Measurements from ENCODE around the gene SLTM.
"Not testable (repeated sequence)": the region's sequence is repeated elsewhere in the genome, so short reads cannot be mapped to it uniquely, and the experiment has no call there.

The SLTM gene

DNA sequence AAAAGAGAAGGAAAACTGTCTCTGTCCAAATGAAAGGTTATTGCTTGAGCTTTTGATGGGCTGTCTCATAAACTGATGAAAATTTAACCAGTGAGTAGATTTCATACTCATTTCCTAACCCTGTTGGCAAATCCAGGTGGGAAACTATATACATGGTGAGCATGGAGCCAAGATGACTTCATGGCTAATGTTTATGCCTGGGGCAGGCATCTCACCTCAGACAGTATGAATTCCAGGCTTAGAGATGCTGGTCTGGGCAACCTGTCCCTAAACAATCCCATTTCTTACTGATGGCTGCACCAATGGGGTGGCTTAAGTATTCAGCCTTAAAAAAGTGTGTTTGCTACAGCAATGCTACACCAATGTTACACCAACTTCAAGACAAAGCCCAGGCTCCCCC is 58.1 kb downstream of the SLTM start:
- no peak for DNase-seq

DNA sequence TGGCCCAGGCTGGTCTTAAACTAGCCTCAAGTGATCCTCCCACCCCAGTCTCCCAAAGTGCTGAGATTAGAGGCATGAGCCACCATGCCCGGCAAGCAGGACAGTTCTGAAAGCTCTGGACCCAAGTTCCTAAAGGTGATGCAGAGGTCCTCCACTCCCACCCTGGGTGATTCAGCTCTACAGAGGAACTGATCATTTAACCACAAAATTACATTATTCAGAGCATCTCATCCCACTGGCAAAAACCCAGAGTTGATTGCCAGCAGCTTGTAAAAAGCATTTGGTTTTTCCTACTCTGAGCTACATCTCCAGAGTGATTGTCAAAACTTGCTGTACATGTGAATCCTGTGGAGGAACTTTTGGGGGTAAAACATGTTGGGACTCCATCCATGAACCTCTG is 60.2 kb downstream of the SLTM start:
- DNase-seq: no peak

DNA sequence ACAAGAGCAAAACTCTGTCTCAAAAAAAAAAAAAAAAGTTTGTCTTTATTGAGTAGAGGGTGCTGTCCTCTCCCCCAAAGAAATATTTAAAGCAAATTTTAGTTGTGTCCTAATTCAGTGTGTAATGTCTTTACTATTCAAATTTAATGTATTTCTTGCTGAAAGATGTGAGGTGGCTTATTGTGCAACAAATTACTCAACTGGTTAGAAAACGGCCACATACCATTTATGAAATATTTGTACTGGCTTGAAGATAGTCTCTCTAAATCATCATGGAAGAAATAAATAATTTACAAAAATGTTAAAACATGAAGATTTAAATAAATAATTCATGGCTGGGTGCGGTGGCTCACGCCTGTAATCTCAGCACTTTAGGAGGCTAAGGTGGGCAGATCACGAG is 63.0 kb downstream of the SLTM start:
- DNase-seq: no peak

DNA sequence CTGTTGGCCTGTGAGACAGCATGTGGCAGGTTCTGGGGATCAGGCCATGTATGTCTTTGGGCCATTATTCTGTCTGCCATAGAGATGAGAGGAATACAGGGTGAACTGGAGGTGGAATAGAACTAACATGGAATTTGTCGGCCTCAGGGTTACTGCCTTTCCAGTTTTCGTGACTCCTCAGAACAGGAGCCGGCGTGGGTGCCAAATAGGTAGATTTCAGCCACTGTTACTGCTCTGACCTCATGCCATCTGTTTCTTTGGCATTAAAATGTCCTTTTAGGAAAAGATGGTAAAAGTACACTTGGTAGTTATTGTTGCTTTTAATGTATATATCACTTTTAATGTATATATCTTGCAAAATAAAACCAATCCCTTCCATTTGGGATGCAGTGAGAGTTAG is 65.6 kb downstream of the SLTM start:
- no peak for DNase-seq

DNA sequence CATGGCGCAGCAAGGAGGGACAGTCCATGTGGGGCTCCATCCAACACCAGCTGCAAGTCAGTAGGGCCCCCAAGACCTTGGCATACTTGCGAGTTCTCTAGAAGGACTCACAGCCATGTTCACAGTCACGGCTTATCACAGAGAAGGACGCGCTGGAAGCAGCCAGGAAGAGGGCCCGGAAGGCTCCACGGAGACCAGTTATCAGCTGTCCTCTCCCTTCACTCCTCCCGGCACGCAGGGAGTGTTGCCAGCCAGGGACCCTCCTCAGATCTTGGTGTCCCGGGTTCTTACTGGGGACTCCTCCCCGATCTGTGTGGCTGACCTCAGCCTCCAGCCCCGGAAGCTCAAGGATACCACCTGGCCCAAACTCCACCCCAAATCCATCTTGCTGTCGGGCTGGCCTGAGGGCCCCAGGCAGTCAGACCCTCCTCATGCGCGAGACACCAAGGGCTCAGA is 68.0 kb downstream of the SLTM start:
- DNase-seq: no peak

DNA sequence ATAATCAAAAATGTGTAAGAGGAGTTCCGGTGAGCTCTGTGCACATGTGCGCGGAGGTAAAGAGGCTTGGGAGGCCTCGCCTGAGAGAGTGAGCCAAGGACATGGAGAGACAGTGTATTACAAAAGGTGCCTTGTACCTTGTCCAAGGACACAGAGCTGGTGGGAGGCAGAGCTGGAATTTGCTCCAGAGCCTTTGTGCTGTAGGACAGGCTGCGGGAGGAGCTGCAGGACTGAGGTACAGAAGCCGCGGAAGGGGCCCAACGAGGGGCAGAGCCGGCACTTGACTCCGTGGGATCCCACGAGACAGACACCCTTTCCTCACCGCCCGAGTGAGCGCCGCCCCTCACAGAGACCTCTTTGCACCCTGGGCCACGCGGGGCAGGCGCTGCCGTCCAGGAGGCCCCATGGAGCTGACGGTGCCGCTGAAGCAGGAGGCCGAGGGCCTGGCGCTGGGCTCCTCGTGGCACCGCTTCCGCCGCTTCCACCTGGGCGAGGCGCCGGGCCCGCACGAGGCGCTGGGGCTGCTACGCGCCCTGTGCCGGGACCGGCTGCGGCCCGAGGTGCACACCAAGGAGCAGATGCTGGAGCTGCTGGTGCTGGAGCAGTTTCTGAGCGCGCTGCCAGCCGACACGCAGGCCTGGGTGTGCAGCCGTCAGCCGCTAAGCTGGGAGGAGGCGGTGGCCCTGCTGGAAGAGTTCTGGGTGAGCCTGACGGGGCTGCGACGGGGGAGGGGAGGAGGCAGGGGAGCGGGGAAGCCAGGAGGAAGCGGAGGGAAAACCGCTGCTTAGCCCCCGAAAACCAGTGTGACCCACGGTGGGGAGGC is 68.7 kb downstream of the SLTM start:
- DNase-seq: peak; percentile 9

DNA sequence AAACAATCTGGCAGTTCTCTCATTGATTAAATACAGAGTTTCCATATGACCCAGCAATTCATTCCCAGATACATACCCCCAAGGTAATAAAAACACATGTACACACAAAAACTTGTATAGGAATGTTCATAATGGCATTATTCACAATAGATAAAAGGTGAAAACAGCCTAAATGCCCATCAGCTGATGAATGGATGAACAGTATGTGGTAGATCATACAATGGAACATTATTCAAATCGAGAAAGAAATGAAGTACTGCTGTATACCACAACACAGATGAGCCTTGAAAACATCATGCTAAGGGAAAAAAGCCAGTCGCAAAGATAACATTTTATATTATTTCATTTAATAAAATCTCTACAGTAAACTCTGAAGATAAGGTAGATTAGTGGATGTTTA is 71.2 kb downstream of the SLTM start:
- no peak for DNase-seq

DNA sequence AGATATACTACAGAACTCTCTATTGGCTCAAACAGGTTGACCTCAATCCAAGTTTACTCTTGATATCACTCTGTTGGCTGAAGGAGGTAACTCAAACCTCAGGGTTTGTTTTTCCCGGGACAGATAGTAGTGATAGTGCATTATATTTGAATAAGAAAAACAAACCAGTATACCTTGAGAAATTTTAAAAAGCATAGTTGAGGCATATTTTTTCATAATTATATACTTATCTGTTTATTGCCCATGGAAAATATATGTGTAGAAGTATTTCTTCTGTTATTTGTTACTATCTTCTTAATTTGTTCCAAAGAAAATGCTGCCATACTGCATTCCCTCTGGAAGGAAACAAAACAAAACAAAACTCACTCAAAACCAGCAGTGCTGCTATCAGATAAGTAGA is 76.9 kb downstream of the SLTM start:
- not testable (repeated sequence) for DNase-seq

DNA sequence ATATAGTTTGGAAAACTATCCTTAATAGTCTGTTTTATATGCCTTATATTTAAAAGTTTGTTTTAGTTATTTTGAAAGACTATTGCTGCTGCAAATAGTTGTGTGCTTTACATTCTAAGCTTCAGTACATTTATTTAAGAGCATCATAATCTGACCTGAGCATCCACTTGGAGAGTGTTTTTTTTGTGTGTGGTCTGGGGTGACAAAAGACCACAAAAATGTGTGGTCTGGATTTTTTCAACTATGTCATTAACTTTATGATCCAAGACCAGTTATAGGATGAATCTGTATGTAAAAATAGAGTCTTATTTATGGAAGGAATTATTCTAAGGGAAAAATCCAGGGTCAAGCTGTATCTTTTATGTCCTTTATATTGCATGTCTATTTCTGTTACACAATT is 77.4 kb downstream of the SLTM start:
- DNase-seq: no peak

DNA sequence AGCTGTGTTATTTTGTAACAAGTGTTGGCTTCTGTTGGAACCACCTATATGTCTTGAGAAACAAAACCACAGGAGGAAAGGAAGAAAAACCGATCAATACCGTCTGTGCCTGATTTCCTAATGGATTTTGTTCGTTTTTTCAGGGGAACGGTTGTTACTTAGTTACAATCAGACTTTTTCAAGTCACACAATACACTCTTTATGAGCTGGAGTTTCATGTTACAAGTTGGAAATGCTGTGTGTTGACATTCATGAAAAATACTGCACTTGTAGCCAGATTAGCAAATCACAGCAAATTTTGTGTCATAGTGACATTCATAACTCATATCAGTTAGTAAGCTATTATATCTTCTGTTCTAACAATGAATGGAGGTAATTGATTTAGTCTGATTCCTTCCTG is 78.9 kb downstream of the SLTM start:
- DNase-seq: no peak

DNA sequence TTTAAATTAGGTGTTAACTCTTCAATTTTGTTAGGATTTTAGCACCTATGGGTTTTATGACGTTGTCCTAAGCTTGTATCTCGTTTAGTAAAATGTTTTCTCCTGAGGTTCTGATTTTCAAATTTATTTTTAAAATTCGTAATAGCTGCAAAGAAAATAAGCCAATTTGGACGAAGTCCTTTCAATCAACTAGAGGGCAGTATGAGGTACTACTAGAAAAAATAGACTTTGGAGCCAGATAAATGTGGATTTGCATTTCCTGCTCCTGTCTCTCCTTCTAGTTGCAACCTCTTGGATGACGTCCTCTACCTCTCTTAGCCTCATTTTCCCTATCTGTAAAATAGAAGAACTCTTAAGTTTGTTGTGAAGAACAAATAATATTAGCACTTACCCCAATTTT is 81.1 kb downstream of the SLTM start:
- no peak for DNase-seq

DNA sequence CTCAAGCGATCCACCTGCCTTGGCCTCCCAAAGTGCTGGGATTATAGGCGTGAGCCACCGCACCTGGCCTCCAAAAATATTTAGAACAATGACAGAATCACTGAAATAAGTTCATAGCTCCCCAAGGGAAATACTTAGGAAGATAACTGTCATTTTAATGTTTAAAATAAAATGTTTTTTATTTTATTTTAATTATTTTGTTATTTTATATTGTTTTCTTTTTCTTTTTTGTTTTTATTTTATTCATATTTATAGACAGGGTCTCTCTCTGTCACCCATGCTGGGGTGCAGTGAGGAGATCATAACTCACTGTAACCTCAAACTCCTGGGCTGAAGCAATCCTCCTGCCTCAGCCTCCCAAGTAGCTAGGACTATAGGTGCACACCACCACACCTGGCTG is 82.3 kb downstream of the SLTM start:
- DNase-seq: not testable (repeated sequence)

DNA sequence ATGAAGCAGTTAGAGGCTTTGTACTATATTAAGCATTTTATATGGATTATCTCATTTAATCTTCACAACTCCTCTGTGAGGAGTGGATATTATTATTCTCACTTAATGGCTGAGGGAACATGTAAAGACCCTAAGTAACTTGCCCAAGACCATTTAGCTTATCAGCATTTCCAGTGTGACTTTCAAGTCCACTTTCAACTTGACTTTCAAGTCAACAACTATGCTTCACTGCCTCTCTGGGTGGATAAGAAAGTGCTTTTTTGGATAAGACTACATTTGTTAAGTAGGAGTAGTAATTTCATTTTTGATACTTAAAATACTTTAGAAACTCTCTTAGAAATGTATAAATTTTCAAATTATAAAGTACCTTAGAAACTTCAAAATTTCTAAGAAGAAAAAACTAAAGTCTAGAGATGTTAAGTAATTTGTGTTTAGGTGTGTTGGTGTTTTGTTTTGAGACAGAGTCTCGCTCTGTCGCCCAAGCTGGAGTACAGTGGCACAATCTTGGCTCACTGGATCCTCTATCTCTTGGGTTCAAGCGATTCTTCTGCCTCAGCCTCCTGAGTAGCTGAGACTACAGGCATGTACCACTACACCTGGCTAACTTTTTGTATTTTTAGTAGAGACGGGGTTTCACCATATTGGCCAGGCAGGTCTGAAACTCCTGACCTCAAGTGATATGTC is 90.6 kb downstream of the SLTM start:
- DNase-seq: no peak

DNA sequence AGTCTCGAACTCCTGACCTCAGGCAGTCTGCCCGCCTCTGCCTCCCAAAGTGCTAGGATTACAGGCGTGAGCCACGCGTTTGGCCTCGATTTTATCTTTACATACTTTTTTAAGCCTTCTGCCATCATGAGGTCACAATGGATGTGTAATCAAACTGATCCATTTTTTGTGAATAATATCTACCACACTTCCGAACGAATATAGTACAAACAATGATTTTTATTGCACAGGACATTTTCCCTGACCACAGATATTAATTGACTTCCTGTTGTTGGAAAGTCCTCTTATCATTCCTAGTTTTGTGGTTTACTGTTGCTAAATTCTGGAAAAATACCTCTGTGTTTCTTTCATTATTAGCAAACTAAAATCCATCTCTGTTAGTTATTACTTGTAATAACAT is 93.4 kb downstream of the SLTM start:
- DNase-seq: no peak

DNA sequence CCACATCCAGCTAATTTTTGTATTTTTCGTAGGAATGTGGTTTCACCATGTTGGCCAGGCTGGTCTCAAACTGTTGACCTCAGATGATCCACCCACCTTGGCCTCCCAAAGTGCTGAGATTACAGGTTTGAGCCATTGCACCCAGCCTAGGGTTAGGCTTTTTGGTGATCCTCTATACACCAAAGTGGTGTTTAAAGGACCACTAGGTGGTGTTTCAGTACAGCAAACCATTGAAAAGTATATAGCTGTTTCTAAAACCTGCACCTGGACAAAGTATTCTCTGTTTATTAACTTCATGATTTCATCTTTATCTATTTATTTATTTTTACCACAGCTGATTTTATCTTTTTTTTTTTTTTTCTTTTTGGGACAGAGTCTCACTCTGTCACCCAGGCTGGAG is 94.0 kb downstream of the SLTM start:
- DNase-seq: no peak

DNA sequence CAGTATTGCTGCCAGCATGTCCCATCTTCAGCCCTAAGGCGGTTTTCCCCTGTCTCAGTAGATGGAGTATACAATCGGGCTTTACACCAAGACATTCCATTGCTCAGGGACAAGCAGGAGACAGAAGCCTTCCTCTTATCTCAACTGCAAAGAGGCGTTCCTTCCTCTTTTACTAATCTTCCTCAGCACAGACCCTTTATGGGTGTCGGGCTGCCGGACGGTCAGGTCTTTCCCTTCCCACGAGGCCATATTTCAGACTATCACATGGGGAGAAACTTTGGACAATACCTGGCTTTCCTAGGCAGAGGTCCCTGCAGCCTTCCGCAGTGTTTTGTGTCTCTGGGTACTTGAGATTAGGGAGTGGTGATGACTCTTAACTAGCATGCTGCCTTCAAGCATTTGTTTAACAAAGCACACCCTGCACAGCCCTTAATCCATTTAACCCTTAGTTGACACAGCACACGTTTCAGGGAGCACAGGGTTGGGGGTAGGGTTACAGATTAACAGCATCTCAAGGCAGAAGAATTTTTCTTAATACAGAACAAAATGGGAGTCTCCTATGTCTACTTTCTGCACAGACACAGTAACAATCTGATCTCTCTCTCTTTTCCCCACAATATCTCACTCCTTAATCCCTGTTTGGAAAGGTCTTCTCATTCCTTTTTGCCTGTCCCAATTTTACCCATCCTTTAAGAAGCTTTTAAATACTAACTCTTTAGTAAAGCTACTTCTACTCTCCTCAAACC is 99.6 kb downstream of the SLTM start:
- not testable (repeated sequence) for DNase-seq

DNA sequence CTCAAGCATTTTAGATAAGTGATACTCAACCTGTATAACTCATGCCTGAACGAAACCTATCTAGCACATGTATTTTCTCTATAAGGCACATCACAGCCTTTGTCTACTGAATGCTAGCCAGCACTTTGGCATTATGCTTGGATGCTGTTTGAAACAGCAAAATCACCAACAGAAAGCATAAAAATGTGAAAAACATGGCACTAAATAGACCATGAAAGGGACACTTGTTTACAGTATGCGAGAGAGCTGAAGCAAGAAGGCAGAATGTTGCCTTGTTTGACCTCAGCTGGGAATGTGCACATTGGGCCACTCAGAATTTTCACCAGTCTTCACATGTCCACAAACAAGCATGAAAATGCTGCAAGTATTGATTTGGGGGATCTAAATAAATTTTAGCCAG is 102.9 kb downstream of the SLTM start:
- DNase-seq: no peak

All from stimulated activated CD4-positive, alpha-beta T cell treated with anti-CD3 and anti-CD28 coated beads, Interleukin-4, amount 100 ng/mL, for 1 hour (primary cell).